Type B pancreatic cell (in vitro differentiated cells): Measurements from ENCODE around the gene PIGB. TPM values are rescaled to one million over a fixed set of nuclear protein-coding genes. Genes with fewer than 3 reads are reported as not detected.

Source experiments
- DNase-seq: peaks from one replicate; pipeline ENCODE4 v3.0.0; 2021; ENCODE audit warnings: mixed read lengths; ENCODE audit not compliant: unreplicated experiment; ENCODE audit errors: extremely low spot score
- H3K27ac Mint-ChIP-seq: 2 replicates; pipeline ENCODE4 v1.8.0; 2021; ENCODE audit warnings: mild to moderate bottlenecking, mixed read lengths
- H3K27me3 Mint-ChIP-seq: 2 replicates; pipeline ENCODE4 v1.8.0; 2021; ENCODE audit warnings: mixed read lengths
- H3K36me3 Mint-ChIP-seq: 2 replicates; pipeline ENCODE4 v1.8.0; 2021; ENCODE audit warnings: mixed read lengths
- H3K4me1 Mint-ChIP-seq: one replicate; pipeline ENCODE4 v1.8.0; 2021; ENCODE audit warnings: mixed read lengths; ENCODE audit not compliant: unreplicated experiment
- H3K4me3 Mint-ChIP-seq: 2 replicates; pipeline ENCODE4 v1.8.0; 2021; ENCODE audit warnings: mild to moderate bottlenecking, mixed read lengths
- H3K9me3 Mint-ChIP-seq: 2 replicates; pipeline ENCODE4 v1.8.0; 2021; ENCODE audit warnings: mixed read lengths
- CTCF ChIP-seq: fragments of 200-600 bp; sonication (generic); conservative IDR thresholded peaks from 2 replicates; pipeline ENCODE4 v1.5.0; 2021; ENCODE audit warnings: antibody characterized with exemption, mild to moderate bottlenecking
- total RNA-seq: library from RNA; stranded (reverse); gene quantifications from 2 replicates; pipeline ENCODE4 v1.2.1, GENCODE V29; 2021; ENCODE audit warnings: low replicate concordance

PIGB gene
- total RNA-seq, 1 donor from 2014 or later = 10.2 TPM

GRCh38 chr15:55356985-55357585 is 38.1 kb downstream of the PIGB start:
- no peak for TF ChIP-seq CTCF
- Mint-ChIP-seq H3K36me3 (peaks cover 17% of the 10 kb centered on the region), H3K27me3 (no peaks in the 10 kb centered on the region), H3K4me3 (no peak overlapping the region), H3K4me1 (no peaks in the 10 kb centered on the region), H3K27ac (no peak overlapping the region), H3K9me3 (no peaks in the 10 kb centered on the region)
- no peak for DNase-seq

GRCh38 chr15:55357774-55358173 is 38.8 kb downstream of the PIGB start:
- TF ChIP-seq CTCF = no peak
- DNase-seq = no peak
- Mint-ChIP-seq H3K9me3 (no peaks in the 10 kb centered on the region), H3K27ac (no peak overlapping the region), H3K27me3 (no peaks in the 10 kb centered on the region), H3K4me3 (no peak overlapping the region), H3K4me1 (no peaks in the 10 kb centered on the region), H3K36me3 (peaks cover 17% of the 10 kb centered on the region)

GRCh38 chr15:55358471-55358870 is 39.4 kb downstream of the PIGB start:
- no peak overlapping the region for H3K4me3 Mint-ChIP-seq
- no peaks in the 10 kb centered on the region for H3K27me3 Mint-ChIP-seq
- no peaks in the 10 kb centered on the region for H3K9me3 Mint-ChIP-seq
- TF ChIP-seq CTCF = no peak
- H3K27ac Mint-ChIP-seq = no peak overlapping the region
- DNase-seq = no peak
- H3K4me1 Mint-ChIP-seq = no peaks in the 10 kb centered on the region
- H3K36me3 Mint-ChIP-seq = peaks cover 17% of the 10 kb centered on the region

- Mint-ChIP-seq H3K9me3 (no peaks in the 10 kb centered on the region), H3K36me3 (peaks cover 15% of the 10 kb centered on the region), H3K27me3 (no peaks in the 10 kb centered on the region), H3K27ac (no peak overlapping the region), H3K4me3 (no peak overlapping the region), H3K4me1 (no peaks in the 10 kb centered on the region)
- no peak for DNase-seq
- TF ChIP-seq CTCF = no peak
Observed at GRCh38 chr15:55360256-55360655, 41.2 kb downstream of the PIGB start.

GRCh38 chr15:55361048-55361447 is 42.0 kb downstream of the PIGB start:
- Mint-ChIP-seq H3K27ac (no peak overlapping the region), H3K4me3 (no peak overlapping the region), H3K9me3 (no peaks in the 10 kb centered on the region), H3K27me3 (no peaks in the 10 kb centered on the region), H3K36me3 (peaks cover 13% of the 10 kb centered on the region), H3K4me1 (no peaks in the 10 kb centered on the region)
- no peak for DNase-seq
- no peak for TF ChIP-seq CTCF

GRCh38 chr15:55362641-55363040 is 43.6 kb downstream of the PIGB start:
- H3K4me3 Mint-ChIP-seq = no peak overlapping the region
- TF ChIP-seq CTCF = no peak
- no peak overlapping the region for H3K27ac Mint-ChIP-seq
- no peaks in the 10 kb centered on the region for H3K27me3 Mint-ChIP-seq
- H3K4me1 Mint-ChIP-seq = no peaks in the 10 kb centered on the region
- no peaks in the 10 kb centered on the region for H3K9me3 Mint-ChIP-seq
- DNase-seq = no peak
- H3K36me3 Mint-ChIP-seq = peaks cover 4% of the 10 kb centered on the region
